ENCODE data around the gene C1QTNF7. TPM values are rescaled to one million over a fixed set of nuclear protein-coding genes. Genes with fewer than 3 reads are reported as not detected.

Gene C1QTNF7
- polyA plus RNA-seq, 1 of the 3 experiments (the other 2 are of a cell fraction), result not detected

DNA sequence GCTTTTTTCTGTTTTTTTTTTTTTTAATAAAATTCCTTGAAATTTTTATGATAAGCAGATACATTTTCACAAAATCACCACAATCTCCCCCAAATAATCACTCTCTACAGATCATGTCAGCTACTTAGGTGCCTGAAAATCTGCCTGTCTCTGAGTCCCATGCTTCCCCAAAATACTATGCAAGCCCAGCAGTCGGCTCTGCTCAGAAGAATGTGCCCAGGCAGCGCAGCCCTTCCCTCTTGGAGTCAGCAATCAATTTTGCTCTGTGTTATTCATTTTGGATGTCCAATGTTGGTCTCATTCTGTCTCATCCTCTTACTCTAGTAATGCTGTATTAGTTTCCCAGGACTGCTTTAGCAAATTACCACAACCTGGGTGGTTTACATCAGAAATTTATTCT, 24.9 kb upstream of the C1QTNF7 start (continued):
- no peak for TF ChIP-seq FOXM1 (IDR thresholded peaks at IDR 0.05; ENCODE audit: low read depth)

DNA sequence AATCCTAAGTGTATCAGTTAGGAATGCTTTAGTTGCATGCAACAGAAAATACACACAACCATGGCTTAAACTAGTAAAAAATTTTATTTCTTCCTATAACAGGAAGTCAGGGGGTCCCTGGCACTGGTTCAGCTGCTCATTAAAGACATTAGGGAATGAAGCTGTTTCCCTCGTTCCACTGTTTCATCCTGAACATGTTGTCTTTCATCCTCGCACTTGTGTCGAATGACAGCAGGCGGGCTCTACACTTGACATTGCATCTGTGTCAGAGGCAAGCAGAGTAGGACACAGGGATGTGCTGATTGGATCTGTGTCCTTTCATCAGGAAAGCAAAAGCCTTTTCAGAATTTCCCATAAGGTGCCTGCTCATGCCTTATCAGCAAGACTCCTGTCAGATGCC, 22.8 kb upstream of the C1QTNF7 start:
- no peaks in the 10 kb centered on the region for H3K27me3 ChIP-seq (ENCODE audit: insufficient read depth)
- H3K4me2 ChIP-seq, result no peak overlapping the region
- DNase-seq, result no peak
- H3K9me2 ChIP-seq, result no peaks in the 10 kb centered on the region
- TF ChIP-seq TAF1 (IDR thresholded peaks at IDR 0.05; ENCODE audit: borderline replicate concordance, low read depth, low read length) (no peak), FOSL2 (IDR thresholded peaks at IDR 0.05; ENCODE audit: borderline replicate concordance, low read depth) (no peak), SIN3A (IDR thresholded peaks at IDR 0.05; ENCODE audit: borderline replicate concordance, low read depth, low read length) (no peak), TEAD4 (IDR thresholded peaks at IDR 0.05; ENCODE audit: borderline replicate concordance, insufficient read depth) (no peak), FOXM1 (IDR thresholded peaks at IDR 0.05; ENCODE audit: low read depth) (no peak), EP300 (IDR thresholded peaks at IDR 0.05; ENCODE audit: borderline replicate concordance in 1 of 2, low read depth in 1 of 2, low read length in 1 of 2) (no peak)
- TF ChIP-seq, protein P1, sequence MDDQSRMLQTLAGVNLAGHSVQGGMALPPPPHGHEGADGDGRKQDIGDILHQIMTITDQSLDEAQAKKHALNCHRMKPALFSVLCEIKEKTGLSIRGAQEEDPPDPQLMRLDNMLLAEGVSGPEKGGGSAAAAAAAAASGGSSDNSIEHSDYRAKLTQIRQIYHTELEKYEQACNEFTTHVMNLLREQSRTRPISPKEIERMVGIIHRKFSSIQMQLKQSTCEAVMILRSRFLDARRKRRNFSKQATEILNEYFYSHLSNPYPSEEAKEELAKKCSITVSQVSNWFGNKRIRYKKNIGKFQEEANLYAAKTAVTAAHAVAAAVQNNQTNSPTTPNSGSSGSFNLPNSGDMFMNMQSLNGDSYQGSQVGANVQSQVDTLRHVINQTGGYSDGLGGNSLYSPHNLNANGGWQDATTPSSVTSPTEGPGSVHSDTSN (IDR thresholded peaks at IDR 0.05), result no peak
- TF ChIP-seq, protein P2, sequence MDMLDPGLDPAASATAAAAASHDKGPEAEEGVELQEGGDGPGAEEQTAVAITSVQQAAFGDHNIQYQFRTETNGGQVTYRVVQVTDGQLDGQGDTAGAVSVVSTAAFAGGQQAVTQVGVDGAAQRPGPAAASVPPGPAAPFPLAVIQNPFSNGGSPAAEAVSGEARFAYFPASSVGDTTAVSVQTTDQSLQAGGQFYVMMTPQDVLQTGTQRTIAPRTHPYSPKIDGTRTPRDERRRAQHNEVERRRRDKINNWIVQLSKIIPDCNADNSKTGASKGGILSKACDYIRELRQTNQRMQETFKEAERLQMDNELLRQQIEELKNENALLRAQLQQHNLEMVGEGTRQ (IDR thresholded peaks at IDR 0.05; ENCODE audit: borderline replicate concordance, low read depth, low read length), result no peak
- TF ChIP-seq, protein P3, sequence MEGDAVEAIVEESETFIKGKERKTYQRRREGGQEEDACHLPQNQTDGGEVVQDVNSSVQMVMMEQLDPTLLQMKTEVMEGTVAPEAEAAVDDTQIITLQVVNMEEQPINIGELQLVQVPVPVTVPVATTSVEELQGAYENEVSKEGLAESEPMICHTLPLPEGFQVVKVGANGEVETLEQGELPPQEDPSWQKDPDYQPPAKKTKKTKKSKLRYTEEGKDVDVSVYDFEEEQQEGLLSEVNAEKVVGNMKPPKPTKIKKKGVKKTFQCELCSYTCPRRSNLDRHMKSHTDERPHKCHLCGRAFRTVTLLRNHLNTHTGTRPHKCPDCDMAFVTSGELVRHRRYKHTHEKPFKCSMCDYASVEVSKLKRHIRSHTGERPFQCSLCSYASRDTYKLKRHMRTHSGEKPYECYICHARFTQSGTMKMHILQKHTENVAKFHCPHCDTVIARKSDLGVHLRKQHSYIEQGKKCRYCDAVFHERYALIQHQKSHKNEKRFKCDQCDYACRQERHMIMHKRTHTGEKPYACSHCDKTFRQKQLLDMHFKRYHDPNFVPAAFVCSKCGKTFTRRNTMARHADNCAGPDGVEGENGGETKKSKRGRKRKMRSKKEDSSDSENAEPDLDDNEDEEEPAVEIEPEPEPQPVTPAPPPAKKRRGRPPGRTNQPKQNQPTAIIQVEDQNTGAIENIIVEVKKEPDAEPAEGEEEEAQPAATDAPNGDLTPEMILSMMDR (IDR thresholded peaks at IDR 0.05), result no peak
- H3K4me1 ChIP-seq (ENCODE audit: control insufficient read depth in 1 of 2, insufficient read depth in 2 of 2, low read depth in 1 of 2, low read length in 1 of 2), result peaks cover 17 to 36% of the 10 kb centered on the region in 2 experiments; a peak in 3 of 4 replicates
- no peak overlapping the region for H2AFZ ChIP-seq (ENCODE audit: low read depth)
- CTCF ChIA-PET, result interaction anchor here (1.1 kb wide), 1 partner anchor 10 kb away, joined by 4 read pairs; no protein-coding TSS in a partner anchor
- POLR2A ChIA-PET, result no interaction called here
- H3F3A ChIP-seq (replicated peaks; ENCODE audit: insufficient read depth), result no peaks in the 10 kb centered on the region
- H3K4me3 ChIP-seq (ENCODE audit: low read depth in 2 of 2, low read length in 1 of 2), result no peak overlapping the region
- H4K20me1 ChIP-seq (ENCODE audit: insufficient read depth), result no peaks in the 10 kb centered on the region
- 85% methylated on average over 4 of the region's 4 CpGs for WGBS (ENCODE audit: low lambda C conversion rate)
- no peak overlapping the region for H3K27ac ChIP-seq (ENCODE audit: low read depth in 2 of 2, low read length in 1 of 2)
- no peak overlapping the region for H3K9ac ChIP-seq
- H3K79me2 ChIP-seq (ENCODE audit: insufficient read depth), result no peaks in the 10 kb centered on the region
- H3K9me3 ChIP-seq, result no peaks in the 10 kb centered on the region
- H3K36me3 ChIP-seq (replicated peaks in 1 of 2; ENCODE audit: control insufficient read depth in 1 of 2, insufficient read depth in 2 of 2, low read length in 1 of 2), result no peaks in the 10 kb centered on the region

DNA sequence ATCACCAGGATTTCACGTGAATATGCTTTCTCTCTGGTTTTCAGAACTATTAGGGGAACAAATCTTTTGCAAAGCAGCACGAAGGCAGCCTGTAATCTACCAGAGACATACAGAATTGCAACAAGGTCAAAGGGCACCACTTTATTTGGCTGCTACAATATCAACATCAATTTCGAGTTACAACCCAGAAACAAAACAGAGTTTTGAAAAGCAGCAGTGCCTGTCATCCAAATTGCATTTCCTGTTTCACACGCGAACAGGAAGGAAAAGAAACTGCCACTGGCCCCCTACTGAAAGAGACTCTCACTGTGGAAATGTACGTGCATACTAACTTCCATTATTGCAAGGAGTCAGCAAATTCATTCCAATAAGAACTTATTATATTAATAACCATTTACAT, 17.1 kb upstream of the C1QTNF7 start:
- ChIA-PET POLR2A (no interaction called here), CTCF (interaction anchor here (2.0 kb wide), 1 partner anchor 47 kb away, joined by 9 read pairs; no protein-coding TSS in a partner anchor)
- peak; percentile 23 for DNase-seq
- H3F3A ChIP-seq (replicated peaks; ENCODE audit: insufficient read depth), result peaks cover 7% of the 10 kb centered on the region
- H3K9me3 ChIP-seq, result no peaks in the 10 kb centered on the region
- H4K20me1 ChIP-seq (ENCODE audit: insufficient read depth), result no peaks in the 10 kb centered on the region
- no peaks in the 10 kb centered on the region for H3K9me2 ChIP-seq
- H3K27me3 ChIP-seq (ENCODE audit: insufficient read depth), result no peaks in the 10 kb centered on the region
- peak overlapping the region in 1 of 2 experiments; percentile 74; a peak in 2 of 4 replicates for H3K27ac ChIP-seq (ENCODE audit: low read depth in 2 of 2, low read length in 1 of 2)
- H3K79me2 ChIP-seq (ENCODE audit: insufficient read depth), result no peaks in the 10 kb centered on the region
- H2AFZ ChIP-seq (ENCODE audit: low read depth), result peak overlapping the region; percentile 44; the same call in 1 of the 2 replicates
- 37% methylated on average over 6 of the region's 6 CpGs for WGBS (ENCODE audit: low lambda C conversion rate)
- no peak overlapping the region for H3K9ac ChIP-seq
- peaks cover 12 to 15% of the 10 kb centered on the region in 2 experiments; a peak in 2 of 4 replicates for H3K4me1 ChIP-seq (ENCODE audit: control insufficient read depth in 1 of 2, insufficient read depth in 2 of 2, low read depth in 1 of 2, low read length in 1 of 2)
- H3K36me3 ChIP-seq (replicated peaks in 1 of 2; ENCODE audit: control insufficient read depth in 1 of 2, insufficient read depth in 2 of 2, low read length in 1 of 2), result no peaks in the 10 kb centered on the region
- no peak overlapping the region for H3K4me2 ChIP-seq
- H3K4me3 ChIP-seq (ENCODE audit: low read depth in 2 of 2, low read length in 1 of 2), result no peak overlapping the region
- TF ChIP-seq MEF2A (IDR thresholded peaks at IDR 0.05; ENCODE audit: borderline replicate concordance, low read depth) (no peak), FOXM1 (IDR thresholded peaks at IDR 0.05; ENCODE audit: low read depth) (no peak), TAF1 (IDR thresholded peaks at IDR 0.05; ENCODE audit: borderline replicate concordance, low read depth, low read length) (no peak), RAD21 (IDR thresholded peaks at IDR 0.05; ENCODE audit: low read length) (no peak; the same call in 1 of the 2 replicates), NRF1 (IDR thresholded peaks at IDR 0.05; ENCODE audit: low read depth, low read length) (no peak), EP300 (IDR thresholded peaks at IDR 0.05; ENCODE audit: borderline replicate concordance in 1 of 2, low read depth in 1 of 2, low read length in 1 of 2) (peak in 1 of 2 experiments; percentile 77; a peak in 2 of 4 replicates), YY1 (IDR thresholded peaks at IDR 0.05; ENCODE audit: low read depth) (no peak), RFX5 (IDR thresholded peaks at IDR 0.05; ENCODE audit: low read length) (no peak), RCOR1 (IDR thresholded peaks at IDR 0.05; ENCODE audit: low read length) (peak; percentile 39; the same call in 1 of the 2 replicates), JUND (IDR thresholded peaks at IDR 0.05) (no peak), FOSL2 (IDR thresholded peaks at IDR 0.05; ENCODE audit: borderline replicate concordance, low read depth) (no peak), POLR2AphosphoS5 (IDR thresholded peaks at IDR 0.05; ENCODE audit: low read depth, low read length) (no peak), GATA2 (CRISPR knock-in tag; IDR thresholded peaks at IDR 0.05) (peak; percentile 65)
- TF ChIP-seq, protein P1 (IDR thresholded peaks at IDR 0.05), result no peak
- TF ChIP-seq, protein P4, sequence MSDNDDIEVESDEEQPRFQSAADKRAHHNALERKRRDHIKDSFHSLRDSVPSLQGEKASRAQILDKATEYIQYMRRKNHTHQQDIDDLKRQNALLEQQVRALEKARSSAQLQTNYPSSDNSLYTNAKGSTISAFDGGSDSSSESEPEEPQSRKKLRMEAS (IDR thresholded peaks at IDR 0.05; ENCODE audit: low read depth), result no peak

Data from SK-N-SH (cell line).